GM12891 (cell line): ENCODE results near the gene PPIE.

Source experiments
- POLR2A ChIP-seq: IDR thresholded peaks from 2 replicates; pipeline ENCODE4 v1.6.1; 2011; ENCODE audit warnings: low read depth, low read length, control low read depth
- POLR2AphosphoS5 ChIP-seq: IDR thresholded peaks from 2 replicates; pipeline ENCODE4 v1.6.1; 2011; ENCODE audit warnings: low read depth, low read length, control low read depth

DNA sequence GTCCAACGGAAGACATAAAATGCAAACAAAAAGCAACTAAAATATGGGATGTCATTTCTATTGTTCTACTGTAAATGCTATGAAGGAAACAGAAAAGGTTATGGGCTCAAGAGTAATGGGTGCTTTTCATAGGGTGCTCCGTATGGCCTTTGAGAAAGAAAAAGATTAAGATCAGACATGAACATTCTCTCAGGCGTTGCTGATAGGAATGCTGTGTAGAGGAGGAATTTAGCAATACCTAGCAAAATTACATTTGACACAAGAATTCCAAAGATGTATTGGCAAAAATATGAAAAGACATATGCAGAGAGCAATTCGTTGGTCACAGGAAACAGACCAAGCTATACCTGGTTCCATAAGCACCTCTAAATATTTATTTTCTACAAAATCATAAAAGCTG lies 38.2 kb downstream of the PPIE start:
- TF ChIP-seq POLR2A (no peak), POLR2AphosphoS5 (no peak)
